ENCODE results near the gene SH2D1B.

The SH2D1B gene

DNA sequence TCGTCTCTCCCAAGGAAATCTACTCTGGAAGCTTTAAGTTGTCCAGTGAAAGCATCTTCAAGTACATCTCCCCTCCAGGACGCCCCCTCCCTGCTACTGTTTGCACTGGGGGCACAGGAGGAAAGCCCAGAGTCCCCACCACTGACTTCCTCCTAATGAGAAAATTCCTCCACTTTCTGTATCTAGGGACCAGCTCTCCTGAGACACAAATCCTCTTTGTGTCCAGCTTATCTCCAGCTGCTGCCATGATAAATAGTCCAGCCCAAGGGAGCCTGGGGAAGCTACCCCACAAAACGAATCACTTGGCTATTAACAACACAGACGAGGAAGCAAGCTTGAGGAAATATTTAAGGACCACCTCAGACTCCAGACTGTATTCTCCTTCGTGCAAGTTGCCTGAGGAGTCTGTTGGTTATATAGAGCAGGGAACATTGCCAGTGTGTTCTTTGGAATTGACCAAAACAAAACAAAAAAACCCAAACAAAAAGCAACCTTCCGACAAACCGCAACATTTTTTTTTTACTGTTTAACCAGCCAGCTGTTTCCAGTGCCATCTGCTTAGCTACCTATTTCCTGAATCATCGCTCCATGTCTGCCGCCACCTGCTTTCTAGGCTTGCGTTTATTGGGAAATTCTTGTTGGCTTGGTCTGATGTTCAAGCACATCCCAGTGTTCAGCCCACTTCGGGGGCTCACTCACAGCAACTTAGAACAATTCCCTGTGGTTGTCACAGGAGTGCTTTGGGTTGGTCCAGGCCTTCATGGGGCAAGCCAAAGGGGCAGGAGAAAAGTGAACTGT is 22.7 kb downstream of the SH2D1B start:
- DNase-seq (ENCODE audit: low spot score), result no peak

DNA sequence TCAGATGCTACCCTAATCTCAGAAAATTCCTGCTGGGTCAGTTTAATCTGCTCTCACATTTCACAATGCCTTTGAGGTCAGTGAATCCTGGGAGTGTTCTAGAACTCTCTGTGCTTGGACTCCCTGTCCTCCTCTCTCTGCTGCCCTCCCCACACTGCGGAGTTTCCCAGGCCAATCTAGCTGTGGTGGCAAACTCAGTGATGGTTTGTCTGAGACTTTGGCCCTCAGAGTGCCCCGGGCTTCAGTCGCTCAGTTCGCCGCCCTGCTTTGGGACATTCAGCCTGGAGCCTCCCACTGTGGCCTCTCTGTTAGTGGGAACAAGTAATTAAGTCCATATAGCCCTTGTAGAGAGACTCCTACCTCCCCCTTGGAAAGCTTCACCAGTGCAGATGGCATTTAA is 23.3 kb downstream of the SH2D1B start:
- no peak for DNase-seq (ENCODE audit: low spot score)
- no peak overlapping the region for H3K27ac ChIP-seq
- TF ChIP-seq, protein P1, sequence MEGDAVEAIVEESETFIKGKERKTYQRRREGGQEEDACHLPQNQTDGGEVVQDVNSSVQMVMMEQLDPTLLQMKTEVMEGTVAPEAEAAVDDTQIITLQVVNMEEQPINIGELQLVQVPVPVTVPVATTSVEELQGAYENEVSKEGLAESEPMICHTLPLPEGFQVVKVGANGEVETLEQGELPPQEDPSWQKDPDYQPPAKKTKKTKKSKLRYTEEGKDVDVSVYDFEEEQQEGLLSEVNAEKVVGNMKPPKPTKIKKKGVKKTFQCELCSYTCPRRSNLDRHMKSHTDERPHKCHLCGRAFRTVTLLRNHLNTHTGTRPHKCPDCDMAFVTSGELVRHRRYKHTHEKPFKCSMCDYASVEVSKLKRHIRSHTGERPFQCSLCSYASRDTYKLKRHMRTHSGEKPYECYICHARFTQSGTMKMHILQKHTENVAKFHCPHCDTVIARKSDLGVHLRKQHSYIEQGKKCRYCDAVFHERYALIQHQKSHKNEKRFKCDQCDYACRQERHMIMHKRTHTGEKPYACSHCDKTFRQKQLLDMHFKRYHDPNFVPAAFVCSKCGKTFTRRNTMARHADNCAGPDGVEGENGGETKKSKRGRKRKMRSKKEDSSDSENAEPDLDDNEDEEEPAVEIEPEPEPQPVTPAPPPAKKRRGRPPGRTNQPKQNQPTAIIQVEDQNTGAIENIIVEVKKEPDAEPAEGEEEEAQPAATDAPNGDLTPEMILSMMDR (IDR thresholded peaks at IDR 0.05), result no peak
- no peak overlapping the region for H3K4me3 ChIP-seq

More for the DNA sequence above, 22.7 kb downstream of the SH2D1B start:
- Histone ChIP-seq H3K27ac (no peak overlapping the region), H3K4me3 (no peak overlapping the region)
- TF ChIP-seq, protein P1 (IDR thresholded peaks at IDR 0.05), result no peak

DNA sequence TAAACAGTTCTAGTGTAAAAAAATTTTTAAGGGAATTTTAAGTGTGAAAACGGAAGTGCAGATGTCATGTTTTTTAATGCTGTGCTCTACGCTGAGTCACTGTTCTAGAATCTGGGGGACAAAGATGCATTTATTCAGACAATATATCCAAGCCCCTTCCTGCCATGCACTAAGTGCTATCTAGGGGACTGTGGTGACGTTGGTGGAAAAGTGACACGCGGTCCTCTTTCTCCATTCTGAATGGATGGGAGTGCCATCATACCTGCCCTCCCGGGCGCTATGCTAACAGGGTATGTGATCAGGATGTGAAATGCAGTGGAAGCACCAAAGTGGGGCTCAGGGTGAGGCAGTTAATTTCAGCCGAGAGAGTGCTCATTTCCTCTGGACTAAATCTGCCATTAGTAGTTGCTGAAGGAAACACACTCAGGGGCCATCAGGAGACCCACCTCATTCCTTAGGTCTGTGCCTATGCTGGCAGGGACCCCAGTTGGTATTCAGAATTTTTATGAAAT is 23.8 kb downstream of the SH2D1B start:
- H3K27ac ChIP-seq, result no peak overlapping the region
- TF ChIP-seq, protein P1 (IDR thresholded peaks at IDR 0.05), result no peak

DNA sequence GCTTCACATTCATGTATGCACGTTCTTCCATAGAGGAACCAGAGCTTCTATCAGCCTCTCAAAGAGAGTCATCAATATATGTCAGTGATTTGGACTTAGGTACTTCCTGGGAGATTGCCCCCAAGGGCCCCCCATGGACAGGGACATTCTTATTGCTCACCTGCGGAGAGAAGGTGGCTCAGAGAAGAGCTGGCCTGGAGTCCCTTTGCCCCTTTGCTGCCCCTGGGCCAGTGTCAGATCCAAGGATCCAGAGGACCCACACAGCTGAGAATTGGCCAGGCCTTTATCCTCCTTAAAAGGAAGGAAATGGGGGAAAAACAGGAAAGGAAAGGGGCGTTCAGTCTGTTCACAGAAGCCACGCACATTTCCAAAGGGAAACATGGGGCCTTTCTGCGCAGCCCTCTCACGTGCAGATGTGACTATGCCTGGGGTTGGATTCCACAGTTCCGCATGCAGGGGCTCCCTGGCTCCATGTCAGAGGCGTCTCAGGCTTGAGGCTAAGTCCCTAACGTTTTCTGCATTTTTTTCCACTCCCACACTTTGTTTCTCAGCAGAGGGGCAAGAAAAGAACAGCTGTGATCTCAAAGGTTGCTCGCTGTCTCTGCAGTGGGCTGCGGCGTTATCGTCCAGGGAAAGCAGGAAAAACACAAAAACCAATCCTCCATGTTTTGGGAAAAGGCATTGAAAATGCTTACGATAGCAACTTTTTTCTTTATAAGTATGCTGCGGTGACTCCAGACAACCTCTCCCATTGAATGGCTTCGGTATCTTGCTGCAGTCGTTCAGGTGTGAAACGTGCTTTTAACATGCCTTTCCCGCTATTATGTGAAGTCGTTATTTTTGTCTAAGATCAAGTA is 24.5 kb downstream of the SH2D1B start:
- Histone ChIP-seq H3K27ac (no peak overlapping the region), H3K4me3 (no peak overlapping the region)
- DNase-seq (ENCODE audit: low spot score), result peak; percentile 52
- TF ChIP-seq, protein P1 (IDR thresholded peaks at IDR 0.05), result no peak

More for the DNA sequence above, 23.8 kb downstream of the SH2D1B start:
- no peak overlapping the region for H3K4me3 ChIP-seq
- no peak for DNase-seq (ENCODE audit: low spot score)

DNA sequence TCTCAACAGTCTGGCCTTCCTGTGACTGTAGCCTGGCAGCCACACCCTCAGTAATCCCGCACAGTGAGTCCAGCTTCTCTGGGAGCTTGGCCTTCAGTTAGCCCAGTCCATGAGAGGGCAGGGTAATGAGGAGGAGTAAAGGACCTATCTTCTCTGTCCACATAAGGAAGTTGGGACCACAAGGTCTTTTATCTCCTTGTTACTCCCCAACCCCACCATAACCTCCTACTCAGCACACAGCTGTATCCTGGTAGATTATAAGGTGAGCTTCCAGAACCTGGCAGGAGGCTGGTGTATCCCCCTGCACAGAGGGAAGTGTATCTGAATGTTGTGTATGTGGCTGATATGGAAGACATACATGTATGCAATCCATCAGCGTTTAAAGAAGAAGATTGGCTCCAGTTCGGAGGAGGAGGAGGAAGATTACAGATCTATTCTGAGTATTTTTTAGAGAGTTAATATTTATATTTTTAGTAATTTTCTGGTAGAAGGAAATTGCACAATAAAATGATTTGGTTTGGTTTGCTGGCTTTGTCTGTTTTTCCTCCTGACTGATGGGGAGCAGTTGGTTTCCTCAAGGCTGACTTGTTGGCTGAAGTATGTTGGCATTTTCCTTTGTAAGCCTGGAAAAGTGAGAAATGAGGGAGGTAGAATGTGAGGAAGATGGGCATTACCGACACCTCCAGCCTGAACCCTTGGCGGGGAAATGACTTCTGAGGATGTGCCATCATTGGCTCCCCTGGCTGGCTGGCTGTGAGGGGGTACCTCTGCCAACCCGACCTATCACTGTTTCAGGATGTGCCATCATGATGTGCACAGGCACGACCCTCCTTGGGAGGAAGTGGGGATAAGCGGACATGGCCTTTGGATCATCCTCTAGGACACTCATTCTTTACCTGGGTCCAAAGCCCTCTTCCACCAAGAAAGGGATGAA is 25.4 kb downstream of the SH2D1B start:
- no peak overlapping the region for H3K27ac ChIP-seq
- no peak overlapping the region for H3K4me3 ChIP-seq
- TF ChIP-seq, protein P1 (IDR thresholded peaks at IDR 0.05), result no peak
- no peak for DNase-seq (ENCODE audit: low spot score)

DNA sequence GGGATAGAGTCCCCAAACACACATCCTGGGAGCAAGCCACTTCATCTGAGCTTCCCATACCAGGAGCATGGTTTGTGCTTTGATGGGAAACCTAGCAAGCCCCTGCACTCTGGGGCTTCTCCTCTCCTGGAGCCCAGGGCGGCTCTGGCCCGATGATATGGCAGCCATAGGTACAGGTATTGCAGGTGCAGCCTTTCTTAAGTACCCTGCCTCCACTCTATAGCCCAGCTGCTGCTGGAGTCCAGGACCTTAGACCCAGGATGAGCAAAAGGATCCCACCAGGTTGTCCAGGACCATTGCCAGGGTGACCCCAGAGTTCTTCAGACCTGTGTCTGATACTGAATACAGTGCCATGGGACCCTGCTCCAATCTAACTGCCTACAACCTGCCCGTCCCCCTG is 26.2 kb downstream of the SH2D1B start:
- TF ChIP-seq, protein P1 (IDR thresholded peaks at IDR 0.05), result no peak
- peak; percentile 54 for DNase-seq (ENCODE audit: low spot score)
- no peak overlapping the region for H3K4me3 ChIP-seq
- H3K27ac ChIP-seq, result no peak overlapping the region

Data from coronary artery (tissue), 2 donors.